ENCODE measurements around the gene TSPAN8.

GRCh38 chr12:71142016-71142415 is 15.8 kb downstream of the TSPAN8 start:
- no peak for TF ChIP-seq CTCF (IDR thresholded peaks at IDR 0.05)
- no peak for TF ChIP-seq ZFX (IDR thresholded peaks at IDR 0.05; ENCODE audit: borderline replicate concordance)

Data from 22Rv1 (cell line).